ENCODE data around the gene SOX6.
"Not testable (repeated sequence)": the region's sequence is repeated elsewhere in the genome, so short reads cannot be mapped to it uniquely, and the experiment has no call there.

Gene SOX6

DNA sequence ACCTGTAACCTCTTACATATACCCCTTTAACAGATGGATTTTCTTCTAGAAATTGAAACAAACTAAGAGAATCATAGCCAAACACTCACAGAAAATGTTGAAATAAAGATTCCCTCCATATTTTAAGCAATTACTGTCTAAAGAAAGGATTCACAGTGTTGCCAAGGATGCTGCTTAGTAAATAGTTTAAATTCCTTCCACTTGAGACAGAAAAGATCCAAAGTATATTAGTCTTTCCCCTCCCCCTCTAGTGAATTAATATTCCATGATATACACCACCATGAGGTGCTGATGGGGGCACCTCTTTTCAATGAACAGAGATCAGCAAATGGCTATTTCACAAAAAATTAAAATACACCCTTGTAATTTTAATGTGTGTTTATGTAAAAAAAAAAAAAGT is 186.8 kb downstream of the SOX6 start:
- H3K4me1 ChIP-seq (ENCODE audit: insufficient read depth, low read length) = peaks cover 17% of the 10 kb centered on the region; the same call in 1 of the 2 replicates
- H3K9ac ChIP-seq (ENCODE audit: low read depth, low read length) = no peak overlapping the region
- no peaks in the 10 kb centered on the region for H3K9me3 ChIP-seq (ENCODE audit: control insufficient read depth, insufficient read depth, low read length)

DNA sequence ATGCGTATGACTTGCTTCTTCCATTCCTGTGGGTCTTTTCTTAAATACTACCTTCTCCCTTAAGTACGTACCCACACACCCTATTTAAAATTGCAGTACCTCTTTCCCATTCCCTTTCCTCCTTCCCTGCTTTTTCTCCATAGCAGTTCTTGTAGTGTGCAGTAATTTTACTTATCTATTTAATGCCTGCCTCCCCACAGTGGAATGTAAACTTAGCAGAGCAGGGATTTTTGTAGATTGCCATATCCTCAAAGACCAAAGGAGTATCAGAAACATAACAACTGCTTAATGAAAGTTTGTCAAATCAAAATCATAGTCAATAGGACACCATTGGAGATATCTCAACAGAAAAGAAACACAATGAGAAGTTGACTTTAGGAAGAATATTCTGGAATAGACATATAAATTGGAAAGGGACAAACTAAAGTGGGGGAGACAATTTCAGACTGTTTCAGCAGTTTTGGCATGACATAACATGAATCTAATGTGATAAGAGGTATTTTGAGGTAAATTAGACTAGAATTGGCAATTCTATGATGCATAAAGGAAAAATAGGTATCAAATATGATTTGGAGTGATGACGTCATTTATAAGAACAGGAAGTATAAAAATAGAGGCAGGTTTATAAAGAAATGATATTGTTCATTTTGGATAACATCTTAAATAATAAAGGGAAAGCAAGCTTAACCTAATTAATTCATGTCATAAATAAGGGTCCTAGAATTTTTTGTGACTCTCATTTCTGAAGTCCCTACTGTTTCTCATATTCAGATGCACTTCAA is 188.4 kb downstream of the SOX6 start:
- Histone ChIP-seq H3K9me3 (ENCODE audit: control insufficient read depth, insufficient read depth, low read length) (no peaks in the 10 kb centered on the region), H3K4me1 (ENCODE audit: insufficient read depth, low read length) (peaks cover 17% of the 10 kb centered on the region; the same call in 1 of the 2 replicates), H3K9ac (ENCODE audit: low read depth, low read length) (no peak overlapping the region), H3K36me3 (ENCODE audit: insufficient read depth, low read length) (no peaks in the 10 kb centered on the region)

More for the DNA sequence above, 186.8 kb downstream of the SOX6 start:
- H3K36me3 ChIP-seq (ENCODE audit: insufficient read depth, low read length) = no peaks in the 10 kb centered on the region

DNA sequence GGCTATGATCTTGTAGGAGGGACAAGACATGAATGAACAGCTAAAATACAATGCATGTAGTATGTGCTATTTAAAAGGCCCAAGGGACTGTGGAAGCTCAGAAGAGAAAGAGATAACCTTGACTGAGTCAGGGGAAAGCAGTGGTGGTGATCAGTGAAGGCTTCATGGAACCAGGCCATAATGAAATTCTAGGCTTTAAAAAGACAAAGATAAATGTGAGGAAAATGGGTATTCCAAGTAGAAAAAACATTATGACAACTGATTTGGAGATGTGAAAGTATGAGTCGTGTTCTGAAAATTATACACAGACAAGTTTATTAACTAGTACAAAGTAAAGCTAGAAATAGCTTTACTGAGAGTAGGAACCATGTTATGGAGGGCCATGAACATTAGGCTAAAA is 189.8 kb downstream of the SOX6 start:
- Histone ChIP-seq H3K9ac (ENCODE audit: low read depth, low read length) (no peak overlapping the region), H3K9me3 (ENCODE audit: control insufficient read depth, insufficient read depth, low read length) (no peaks in the 10 kb centered on the region), H3K36me3 (ENCODE audit: insufficient read depth, low read length) (no peaks in the 10 kb centered on the region), H3K4me1 (ENCODE audit: insufficient read depth, low read length) (peaks cover 11% of the 10 kb centered on the region; the same call in 1 of the 2 replicates)

DNA sequence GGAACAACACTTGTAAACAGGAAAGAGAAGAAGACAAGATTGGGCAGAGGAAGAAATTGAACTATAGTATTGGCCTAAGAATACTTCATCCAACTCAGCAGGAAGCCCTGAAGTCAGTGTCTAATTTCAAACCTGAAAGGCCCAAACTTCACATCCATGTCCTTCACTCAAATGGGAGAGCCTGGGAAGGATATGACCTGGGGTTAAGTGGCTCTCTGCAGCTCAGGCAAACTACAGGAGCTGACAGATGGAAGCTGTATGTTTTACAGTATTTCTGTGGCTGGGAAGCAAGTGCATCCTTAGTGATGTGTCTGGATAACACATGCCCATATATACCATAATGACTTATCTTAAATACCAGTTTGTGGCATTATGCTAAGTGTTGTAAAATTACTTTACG is 196.2 kb downstream of the SOX6 start:
- Histone ChIP-seq H3K9ac (ENCODE audit: low read depth, low read length) (no peak overlapping the region), H3K9me3 (ENCODE audit: control insufficient read depth, insufficient read depth, low read length) (no peaks in the 10 kb centered on the region), H3K4me1 (ENCODE audit: insufficient read depth, low read length) (no peaks in the 10 kb centered on the region), H3K36me3 (ENCODE audit: insufficient read depth, low read length) (no peaks in the 10 kb centered on the region)

DNA sequence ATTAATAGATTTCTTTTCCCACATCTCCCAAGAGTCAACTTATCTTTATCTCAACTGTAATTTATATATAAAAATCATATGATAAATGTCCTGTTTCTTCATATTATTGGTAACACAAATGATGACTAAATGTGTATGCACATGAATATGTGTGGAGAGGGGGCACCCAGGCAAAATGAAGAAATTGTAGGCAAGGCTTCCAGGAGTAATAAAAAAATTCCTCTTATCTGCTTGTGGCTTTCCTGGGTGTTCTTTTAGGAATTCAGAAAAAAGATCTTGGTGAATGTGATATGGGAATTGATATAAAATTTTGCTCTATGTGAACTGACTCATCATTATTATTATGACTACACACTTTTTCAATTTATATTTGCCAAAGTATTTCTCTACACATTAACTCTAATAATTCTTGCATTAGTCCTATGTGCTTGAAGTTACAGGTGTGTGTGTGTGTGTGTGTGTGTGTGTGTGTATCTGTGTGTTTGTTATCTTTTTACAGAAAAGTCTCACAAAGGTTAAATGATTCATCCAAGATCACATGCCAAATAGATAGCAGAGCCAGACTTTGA is 197.8 kb downstream of the SOX6 start:
- no peaks in the 10 kb centered on the region for H3K9me3 ChIP-seq (ENCODE audit: control insufficient read depth, insufficient read depth, low read length)
- no peaks in the 10 kb centered on the region for H3K36me3 ChIP-seq (ENCODE audit: insufficient read depth, low read length)
- H3K9ac ChIP-seq (ENCODE audit: low read depth, low read length) = no peak overlapping the region
- H3K4me1 ChIP-seq (ENCODE audit: insufficient read depth, low read length) = 0 out of 2 replicates have a peak, but pooled peaks cover 3% of the 10 kb centered on the region

DNA sequence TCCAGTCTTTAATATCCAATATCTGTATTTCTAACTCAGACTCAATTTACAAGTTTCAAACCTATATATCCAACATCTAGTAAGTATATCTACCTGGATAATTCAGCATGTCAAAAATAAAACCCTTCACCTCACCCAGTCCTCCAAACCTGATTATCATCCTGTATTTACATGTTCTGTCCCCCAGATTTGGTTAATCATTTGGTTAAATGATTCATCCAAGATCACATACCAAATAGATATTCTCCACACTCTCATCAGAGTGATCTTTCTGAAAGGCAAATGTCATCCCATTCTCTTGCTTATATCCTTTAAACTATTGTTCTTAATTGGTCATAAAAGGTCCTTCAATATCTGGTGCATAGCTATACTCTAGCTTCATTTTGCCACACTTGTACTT is 199.0 kb downstream of the SOX6 start:
- no peaks in the 10 kb centered on the region for H3K36me3 ChIP-seq (ENCODE audit: insufficient read depth, low read length)
- no peaks in the 10 kb centered on the region for H3K9me3 ChIP-seq (ENCODE audit: control insufficient read depth, insufficient read depth, low read length)
- H3K4me1 ChIP-seq (ENCODE audit: insufficient read depth, low read length) = 0 out of 2 replicates have a peak, but pooled peaks cover 3% of the 10 kb centered on the region
- no peak overlapping the region for H3K9ac ChIP-seq (ENCODE audit: low read depth, low read length)

DNA sequence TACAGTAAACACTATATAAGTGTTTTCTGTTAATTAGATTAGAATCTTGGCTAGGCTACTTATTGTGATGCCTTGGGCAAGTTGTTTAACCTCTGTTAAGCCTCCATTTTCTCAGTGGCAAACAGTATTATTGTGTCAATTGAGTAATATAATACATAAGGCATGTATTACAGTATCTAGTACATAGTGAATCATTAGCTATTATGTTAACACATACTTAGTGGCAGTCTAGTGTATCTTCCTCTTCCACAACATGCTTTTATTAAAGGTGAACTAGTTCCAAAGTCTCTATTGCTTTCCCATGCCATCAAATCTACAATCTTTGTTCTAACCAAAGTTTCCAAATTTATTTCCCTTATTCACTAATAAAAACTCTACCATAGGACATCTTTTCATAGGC is 200.9 kb downstream of the SOX6 start:
- H3K9me3 ChIP-seq (ENCODE audit: control insufficient read depth, insufficient read depth, low read length) = no peaks in the 10 kb centered on the region
- 0 out of 2 replicates have a peak, but pooled peaks cover 3% of the 10 kb centered on the region for H3K4me1 ChIP-seq (ENCODE audit: insufficient read depth, low read length)
- H3K36me3 ChIP-seq (ENCODE audit: insufficient read depth, low read length) = no peaks in the 10 kb centered on the region
- no peak overlapping the region for H3K9ac ChIP-seq (ENCODE audit: low read depth, low read length)

DNA sequence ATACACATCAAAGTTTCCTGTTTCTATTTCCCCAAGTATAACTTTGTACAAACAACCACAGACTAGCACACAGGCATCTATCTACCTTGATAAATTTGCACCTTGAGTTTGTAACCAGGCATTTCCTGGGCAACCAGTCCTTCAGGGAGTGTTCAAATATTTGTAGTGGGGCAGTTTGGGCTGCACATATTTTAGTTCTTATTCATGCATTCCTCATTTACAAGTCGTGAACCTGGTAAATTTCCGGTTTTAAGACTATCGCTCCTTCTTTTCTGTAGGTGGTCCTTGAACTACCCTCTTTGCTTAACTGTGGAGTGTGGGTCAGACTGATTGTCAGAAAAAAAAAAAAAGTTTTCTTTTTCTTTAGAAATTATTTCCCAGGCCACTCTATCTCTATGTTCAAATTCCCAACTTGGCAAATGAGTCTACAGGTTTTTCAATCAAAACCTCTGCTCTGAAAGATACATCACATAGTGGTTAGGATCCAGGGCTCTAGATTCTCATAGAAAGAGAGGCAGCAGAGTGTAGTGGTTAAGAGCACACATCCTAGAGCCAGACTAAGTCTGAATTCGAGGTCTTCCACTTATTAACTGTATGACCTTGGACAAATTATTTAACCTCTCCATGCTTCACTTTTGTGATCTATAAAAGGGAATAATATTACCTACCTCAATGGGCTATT is 201.5 kb downstream of the SOX6 start:
- Histone ChIP-seq H3K4me1 (ENCODE audit: insufficient read depth, low read length) (0 out of 2 replicates have a peak, but pooled peaks cover 3% of the 10 kb centered on the region), H3K9ac (ENCODE audit: low read depth, low read length) (no peak overlapping the region), H3K36me3 (ENCODE audit: insufficient read depth, low read length) (no peaks in the 10 kb centered on the region), H3K9me3 (ENCODE audit: control insufficient read depth, insufficient read depth, low read length) (no peaks in the 10 kb centered on the region)

DNA sequence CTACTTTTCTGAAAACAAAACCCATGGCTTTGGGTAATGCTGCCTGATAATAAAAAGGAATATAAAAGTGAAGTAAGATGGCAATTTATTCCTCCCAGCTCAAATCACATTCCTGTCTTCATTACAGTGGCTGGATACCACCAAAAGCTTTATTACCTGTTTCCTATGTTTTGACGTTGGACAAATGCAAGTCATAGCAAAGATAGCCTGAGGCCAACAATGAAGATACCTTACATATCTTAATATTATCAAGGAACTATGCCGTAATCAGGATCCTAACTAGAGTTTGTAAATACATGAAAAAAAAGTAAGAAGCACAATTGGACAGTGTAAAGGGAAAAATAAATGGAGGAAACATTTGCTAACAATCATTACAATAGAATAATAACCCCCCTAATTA is 202.4 kb downstream of the SOX6 start:
- 0 out of 2 replicates have a peak, but pooled peaks cover 3% of the 10 kb centered on the region for H3K4me1 ChIP-seq (ENCODE audit: insufficient read depth, low read length)
- no peaks in the 10 kb centered on the region for H3K36me3 ChIP-seq (ENCODE audit: insufficient read depth, low read length)
- no peak overlapping the region for H3K9ac ChIP-seq (ENCODE audit: low read depth, low read length)
- H3K9me3 ChIP-seq (ENCODE audit: control insufficient read depth, insufficient read depth, low read length) = no peaks in the 10 kb centered on the region

DNA sequence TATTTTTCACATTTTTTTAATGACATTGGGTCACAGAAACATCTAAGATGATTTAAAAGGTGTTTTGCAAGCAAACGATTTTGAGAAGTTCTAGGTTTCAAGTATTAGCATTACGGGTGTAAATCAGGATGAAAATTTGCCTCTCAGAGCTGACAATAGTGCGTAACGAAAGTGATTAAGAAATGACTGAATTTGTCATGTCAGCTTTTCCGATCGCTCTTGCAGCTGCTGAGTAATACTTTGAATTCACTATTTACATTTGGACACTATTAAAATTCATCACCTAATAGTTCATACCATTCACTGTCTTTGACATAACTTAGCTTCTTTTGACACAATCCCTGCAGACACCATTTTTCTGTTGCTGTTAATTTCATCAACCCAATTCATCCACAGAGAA is 205.2 kb downstream of the SOX6 start:
- H3K36me3 ChIP-seq (ENCODE audit: insufficient read depth, low read length) = no peaks in the 10 kb centered on the region
- 0 out of 2 replicates have a peak, but pooled peaks cover 3% of the 10 kb centered on the region for H3K4me1 ChIP-seq (ENCODE audit: insufficient read depth, low read length)
- H3K9me3 ChIP-seq (ENCODE audit: control insufficient read depth, insufficient read depth, low read length) = no peaks in the 10 kb centered on the region

DNA sequence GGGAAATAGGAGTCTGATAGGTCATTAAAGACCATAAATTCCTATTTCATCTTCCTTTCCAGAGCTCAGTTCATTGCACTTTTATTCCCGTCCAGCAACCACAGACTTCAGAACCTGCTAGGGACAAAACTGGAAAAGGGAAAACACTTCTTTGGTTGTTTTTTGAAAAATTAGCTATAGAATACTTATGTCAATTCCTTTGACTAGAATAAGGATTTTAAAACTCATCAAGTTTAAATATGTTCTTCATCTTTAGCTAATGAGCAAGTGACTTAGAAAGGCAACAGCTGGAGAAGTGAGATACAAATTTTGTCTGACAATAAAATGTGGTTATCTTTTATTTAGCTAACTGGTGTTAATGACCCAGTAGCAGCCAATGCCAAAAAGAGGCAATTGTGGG is 206.9 kb downstream of the SOX6 start:
- 0 out of 2 replicates have a peak, but pooled peaks cover 2% of the 10 kb centered on the region for H3K4me1 ChIP-seq (ENCODE audit: insufficient read depth, low read length)
- H3K9me3 ChIP-seq (ENCODE audit: control insufficient read depth, insufficient read depth, low read length) = no peaks in the 10 kb centered on the region
- no peak overlapping the region for H3K9ac ChIP-seq (ENCODE audit: low read depth, low read length)
- no peaks in the 10 kb centered on the region for H3K36me3 ChIP-seq (ENCODE audit: insufficient read depth, low read length)

More for the DNA sequence above, 205.2 kb downstream of the SOX6 start:
- H3K9ac ChIP-seq (ENCODE audit: low read depth, low read length) = no peak overlapping the region

DNA sequence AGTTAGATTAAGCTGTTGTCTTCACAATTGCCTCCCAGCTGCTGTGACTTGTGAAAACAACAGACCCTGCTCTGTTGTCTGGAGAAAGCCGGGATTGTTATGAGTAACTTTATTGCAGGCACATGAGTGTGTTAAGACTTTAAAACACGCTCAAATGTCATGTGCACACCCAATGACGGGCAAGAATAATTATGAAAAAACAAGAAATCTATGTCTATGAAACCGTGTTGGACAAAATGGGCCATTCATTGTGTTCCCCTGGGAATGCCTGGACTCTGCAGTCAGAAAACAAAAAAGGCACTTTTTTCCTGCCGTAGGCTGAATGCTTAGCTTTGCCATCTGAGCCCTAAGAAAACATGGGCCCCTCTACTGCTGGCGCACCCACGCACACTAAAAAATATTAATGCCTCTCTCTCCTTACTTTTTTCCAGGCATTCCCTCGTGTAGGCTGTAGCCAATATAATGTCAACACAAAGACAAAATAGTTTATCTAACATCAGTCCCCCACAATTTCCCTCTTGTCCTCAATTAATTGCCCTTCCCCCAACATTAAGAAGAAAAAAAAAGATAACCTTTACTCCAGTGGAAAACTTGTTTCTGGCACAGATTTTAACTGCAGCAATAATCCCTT is 207.9 kb downstream of the SOX6 start:
- no peaks in the 10 kb centered on the region for H3K4me1 ChIP-seq (ENCODE audit: insufficient read depth, low read length)

DNA sequence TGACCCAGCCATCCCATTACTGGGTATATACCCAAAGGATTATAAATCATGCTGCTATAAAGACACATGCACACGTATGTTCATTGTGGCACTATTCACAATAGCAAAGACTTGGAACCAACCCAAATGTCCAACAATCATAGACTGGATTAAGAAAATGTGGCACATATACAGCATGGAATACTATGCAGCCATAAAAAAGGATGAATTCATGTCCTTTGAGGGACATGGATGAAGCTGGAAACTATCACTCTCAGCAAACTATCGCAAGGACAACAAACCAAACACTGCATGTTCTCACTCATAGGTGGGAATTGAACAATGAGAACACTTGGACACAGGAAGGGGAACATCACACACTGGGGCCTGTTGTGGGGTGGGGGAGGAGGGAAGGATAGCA is 209.4 kb downstream of the SOX6 start:
- H3K4me1 ChIP-seq (ENCODE audit: insufficient read depth, low read length) = not testable (repeated sequence)

More for the DNA sequence above, 207.9 kb downstream of the SOX6 start:
- H3K36me3 ChIP-seq (ENCODE audit: insufficient read depth, low read length) = no peaks in the 10 kb centered on the region
- no peaks in the 10 kb centered on the region for H3K9me3 ChIP-seq (ENCODE audit: control insufficient read depth, insufficient read depth, low read length)
- no peak overlapping the region for H3K9ac ChIP-seq (ENCODE audit: low read depth, low read length)

DNA sequence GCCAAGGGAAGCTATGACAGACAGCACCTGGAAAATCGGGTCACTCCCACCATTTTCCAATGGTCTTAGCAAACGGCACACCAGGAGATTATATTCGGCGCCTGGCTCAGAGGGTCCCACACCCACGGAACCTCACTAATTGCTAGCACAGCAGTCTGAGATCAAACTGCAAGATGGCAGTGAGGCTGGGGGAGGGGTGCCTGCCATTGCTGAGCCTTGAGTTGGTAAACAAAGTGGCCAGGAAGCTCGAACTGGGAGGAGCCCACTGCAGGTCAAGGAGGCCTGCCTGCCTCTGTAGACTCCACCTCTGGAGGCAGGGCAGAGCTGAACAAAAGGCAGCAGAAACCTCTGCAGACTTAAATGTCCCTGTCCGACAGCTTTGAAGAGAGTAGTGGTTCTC is 214.7 kb downstream of the SOX6 start:
- H3K36me3 ChIP-seq (ENCODE audit: insufficient read depth, low read length); H3K9ac ChIP-seq (ENCODE audit: low read depth, low read length); H3K4me1 ChIP-seq (ENCODE audit: insufficient read depth, low read length); H3K9me3 ChIP-seq (ENCODE audit: control insufficient read depth, insufficient read depth, low read length): not testable (repeated sequence)

More for the DNA sequence above, 209.4 kb downstream of the SOX6 start:
- H3K9ac ChIP-seq (ENCODE audit: low read depth, low read length); H3K36me3 ChIP-seq (ENCODE audit: insufficient read depth, low read length); H3K9me3 ChIP-seq (ENCODE audit: control insufficient read depth, insufficient read depth, low read length): not testable (repeated sequence)

Data from ES-I3 (cell line).